GM12878 (cell line): ENCODE measurements around the gene MGARP. TPM values are rescaled to one million over a fixed set of nuclear protein-coding genes. Genes with fewer than 3 reads are reported as not detected.

Source experiments
- ATAC-seq: fragments of 200-7000 bp; cut with Tn5 transposase; 3 replicates; pipeline ENCODE4 v1.9.1; 2020; ENCODE audit warnings: mild to moderate bottlenecking, moderate library complexity
- BruUV-seq: library from RNA; stranded (reverse); fragments of 400-500 nt; replicated peaks from 2 replicates; lab custom pipeline; 2021; lab: Mats Ljungman, UMichigan
- CTCF ChIA-PET: fragments of 300-600 bp; sonication (Branson Sonifier 250); formaldehyde crosslinking; extraction: SDS; loops from one replicate; lab custom pipeline; 2021; ENCODE audit warnings: inconsistent platforms; lab: Yijun Ruan, JAX
- POLR2A ChIA-PET: fragments of 350-600 bp; formaldehyde crosslinking; extraction: SDS; loops from one replicate; lab custom pipeline; 2021; ENCODE audit warnings: inconsistent platforms; lab: Charles Lee
- RAD21 ChIA-PET: fragments of 300-600 bp; sonication (Branson Sonifier 250); formaldehyde crosslinking; loops from one replicate; lab custom pipeline; 2023; ENCODE audit warnings: antibody characterized with exemption; ENCODE audit not compliant: unreplicated experiment; lab: Charles Lee
- SMC1A ChIA-PET: fragments of 300-600 bp; sonication (Branson Sonifier 250); formaldehyde crosslinking; loops from one replicate; lab custom pipeline; 2023; ENCODE audit not compliant: unreplicated experiment, uncharacterized antibody; lab: Charles Lee
- DNase-seq: peaks from one replicate; pipeline ENCODE4 v3.0.0-alpha.2; 2011; ENCODE audit warnings: low read depth, low spot score
- FAIRE-seq: peaks from 3 replicates; lab custom pipeline; 2011; peaks lifted over from hg19 to GRCh38; lab: Jason Lieb, UNC
- H2AFZ ChIP-seq: 2 replicates; pipeline ENCODE4 v1.6.0; 2011; ENCODE audit warnings: low read depth, low read length, control low read depth; ENCODE audit not compliant: control insufficient read depth
- H3K27ac ChIP-seq: 2 replicates; pipeline ENCODE4 v1.5.1; 2011; ENCODE audit warnings: control low read depth; ENCODE audit not compliant: control insufficient read depth, insufficient read depth
- H3K27me3 ChIP-seq, 2 experiments: replicated peaks in 1 of 2; 2 replicates each; pipeline versions ENCODE4 v1.6.0 to v1.6.1; 2011; ENCODE audit warnings: low read length in 1 of 2; ENCODE audit not compliant: control insufficient read depth in 2 of 2, insufficient read depth in 2 of 2
- H3K36me3 ChIP-seq, 2 experiments: 2 replicates each; pipeline ENCODE4 v1.5.1; 2011; ENCODE audit warnings: low read length in 1 of 2; ENCODE audit not compliant: control insufficient read depth in 2 of 2, insufficient read depth in 2 of 2
- H3K4me1 ChIP-seq: 2 replicates; pipeline ENCODE4 v1.6.1; 2011; ENCODE audit warnings: mild to moderate bottlenecking, low read length, moderate library complexity, mixed read lengths; ENCODE audit not compliant: control insufficient read depth, insufficient read depth
- H3K4me2 ChIP-seq: 2 replicates; pipeline ENCODE4 v1.6.0; 2011; ENCODE audit warnings: control low read depth; ENCODE audit not compliant: control insufficient read depth, insufficient read depth
- H3K4me3 ChIP-seq: fragments of 200-600 bp; sonication (generic); 2 replicates; pipeline ENCODE4 v1.5.1; 2016
- H3K79me2 ChIP-seq: 2 replicates; pipeline ENCODE4 v1.6.0; 2011; ENCODE audit warnings: low read length; ENCODE audit not compliant: control insufficient read depth, insufficient read depth
- H3K9ac ChIP-seq: 2 replicates; pipeline ENCODE4 v1.8.0; 2011; ENCODE audit warnings: low read length, control low read depth, mixed read lengths; ENCODE audit not compliant: control insufficient read depth, insufficient read depth
- H3K9me3 ChIP-seq: replicated peaks from 3 replicates; pipeline ENCODE4 v1.5.1; 2011; ENCODE audit warnings: mild to moderate bottlenecking, low read length; ENCODE audit not compliant: control insufficient read depth, insufficient read depth
- H4K20me1 ChIP-seq: 2 replicates; pipeline ENCODE4 v1.6.0; 2011; ENCODE audit not compliant: control insufficient read depth, insufficient read depth
- IRF4 ChIP-seq: IDR thresholded peaks from 2 replicates; pipeline ENCODE4 v1.6.1; 2011; ENCODE audit warnings: low read depth, low read length
- JUNB ChIP-seq: IDR thresholded peaks from 2 replicates; pipeline ENCODE4 v1.6.1; 2016; ENCODE audit warnings: antibody characterized with exemption, mild to moderate bottlenecking
- RELB ChIP-seq: fragments of 450-650 bp; IDR thresholded peaks from 2 replicates; pipeline ENCODE4 v1.6.1; 2017; ENCODE audit warnings: low read depth, mild to moderate bottlenecking, moderate library complexity
- RUNX3 ChIP-seq: IDR thresholded peaks from 2 replicates; pipeline ENCODE4 v1.6.1; 2012; ENCODE audit warnings: low read length, inconsistent platforms
- TAF1 ChIP-seq: IDR thresholded peaks from 2 replicates; pipeline ENCODE4 v1.6.1; 2011; ENCODE audit warnings: mild to moderate bottlenecking, low read depth, low read length, borderline replicate concordance
- WGBS: methylation state at CpG from one replicate; pipeline ENCODE4 v1.1.6; 2016; ENCODE audit warnings: low lambda C conversion rate; ENCODE audit not compliant: insufficient replicate concordance, insufficient coverage; ENCODE audit errors: missing lambda C conversion rate; 5-methylcytosine and 5-hydroxymethylcytosine counted together
- in situ Hi-C: fragments of 300-500 bp; cut with MboI; formaldehyde crosslinking; loops from 9 replicates; pipeline ENCODE4 v1.14.3; 2018; ENCODE audit warnings: mixed read lengths
- intact Hi-C: fragments of 100-400 bp; cut with micrococcal nuclease; formaldehyde crosslinking; loops from one replicate; pipeline ENCODE4 v1.14.2; 2022; ENCODE audit not compliant: unreplicated experiment
- polyA plus RNA-seq, 11 experiments: library from polyadenylated mRNA; depleted of rRNA in 4 of 11; unstranded in 6 of 11; stranded (reverse) in 5 of 11; fragments of >200 nt; fragmentation: Nextera tagmentation in 4 of 11; fragmentation: Illumina TruSeq in 1 of 11; extraction: Ambion mirVana in 4 of 11; extraction: Trizol in 1 of 11; gene quantifications; 1 replicate in 1 of 11; 2 replicates in 10 of 11; pipeline versions ENCODE4 v1.2.1 to v1.2.3, GENCODE V29; 2011 to 2016; ENCODE audit warnings: inconsistent platforms in 2 of 11, missing spikeins in 2 of 11, low read depth in 1 of 11
- total RNA-seq, 4 experiments: library from RNA; depleted of rRNA in 3 of 4; stranded (reverse); fragments of >200 nt in 3 of 4; fragmentation: Illumina TruSeq in 1 of 4; extraction: Trizol in 1 of 4; gene quantifications; 2 replicates each; pipeline versions ENCODE4 v1.2.1 to v1.2.3, GENCODE V29; 2013 to 2021

MGARP gene
- total and polyA plus RNA-seq, 10 of the 15 experiments (the other 5 are each of a cell fraction or from before 2014, with no cell fraction given), result 0.04 to 0.23 (median 0.08) TPM; not detected in 7

GRCh38 chr4:139223682-139224317 lies 56.2 kb downstream of the MGARP start:
- FAIRE-seq (no peak), ATAC-seq (no peak; the same call in 2 of the 3 replicates), DNase-seq (no peak)
- H3K4me2 ChIP-seq, result no peak overlapping the region
- ChIA-PET POLR2A (interaction anchor here (0.5 to 1.2 kb wide), 4 partner anchors 9 to 37 kb away, joined by 3 to 5 read pairs (median 4); no protein-coding TSS in a partner anchor), RAD21 (interaction anchor here (0.8 to 1.4 kb wide), 3 partner anchors 9 to 40 kb away, joined by 3 to 6 read pairs (median 4); no protein-coding TSS in a partner anchor), CTCF (interaction anchor here (0.7 to 6.7 kb wide), 10 partner anchors 9 to 193 kb away, joined by 3 to 54 read pairs (median 4); no protein-coding TSS in a partner anchor), SMC1A (interaction anchor here (0.6 to 6.2 kb wide), 5 partner anchors 10 to 129 kb away, joined by 3 to 38 read pairs (median 4); no protein-coding TSS in a partner anchor)
- no peaks in the 10 kb centered on the region; the same call in 1 of the 2 replicates for H3K4me1 ChIP-seq
- H3K27ac ChIP-seq, result no peak overlapping the region
- no peaks in the 10 kb centered on the region; the same call in 2 of the 3 replicates for H3K9me3 ChIP-seq
- in situ Hi-C loops (no loop called here), intact Hi-C loops (no loop called here)
- no peak overlapping the region for H3K9ac ChIP-seq
- no peaks in the 10 kb centered on the region for H4K20me1 ChIP-seq
- TF ChIP-seq IRF4 (0 out of 2 replicates have a peak, but pooled peaks have one; percentile 11), RELB (no peak), RUNX3 (0 out of 2 replicates have a peak, but pooled peaks have one; percentile 9), TAF1 (no peak), JUNB (peak; percentile 42; the same call in 1 of the 2 replicates)
- H3K36me3 ChIP-seq, result no peaks in the 10 kb centered on the region
- no peaks in the 10 kb centered on the region for H3K79me2 ChIP-seq
- H2AFZ ChIP-seq, result no peak overlapping the region
- no peaks in the 10 kb centered on the region for H3K27me3 ChIP-seq
- no TSS peak for BruUV-seq
- no peak overlapping the region for H3K4me3 ChIP-seq
- 56% methylated on average over 2 of the region's 2 CpGs for WGBS
